KMS-11 (cell line): Measurements from ENCODE around the gene FN3KRP.
"Not testable (repeated sequence)": the region's sequence is repeated elsewhere in the genome, so short reads cannot be mapped to it uniquely, and the experiment has no call there.

ENCODE experiments used
- H2AFZ ChIP-seq: fragments of 200-600 bp; sonication (generic); 2 replicates; pipeline ENCODE4 v1.6.1; 2016; ENCODE audit warnings: antibody characterized with exemption, mixed run types, low read depth
- H3K27ac ChIP-seq: fragments of 200-600 bp; sonication (generic); 2 replicates; pipeline ENCODE4 v1.6.1; 2016; ENCODE audit warnings: mild to moderate bottlenecking, mixed run types
- H3K27me3 ChIP-seq: fragments of 200-600 bp; sonication (generic); 2 replicates; pipeline ENCODE4 v1.6.1; 2017; ENCODE audit warnings: mild to moderate bottlenecking, low read depth, mixed run types, moderate library complexity; ENCODE audit not compliant: insufficient read depth
- H3K36me3 ChIP-seq: fragments of 200-600 bp; sonication (generic); 2 replicates; pipeline ENCODE4 v1.6.1; 2017; ENCODE audit warnings: mild to moderate bottlenecking, mixed run types; ENCODE audit not compliant: insufficient read depth
- H3K4me1 ChIP-seq: fragments of 200-600 bp; sonication (generic); 2 replicates; pipeline ENCODE4 v1.6.1; 2016; ENCODE audit warnings: mild to moderate bottlenecking, low read depth, mixed run types; ENCODE audit not compliant: poor library complexity, severe bottlenecking
- H3K4me2 ChIP-seq: fragments of 200-600 bp; sonication (generic); 2 replicates; pipeline ENCODE4 v1.7.0; 2016; ENCODE audit warnings: mild to moderate bottlenecking, mixed run types
- H3K4me3 ChIP-seq: fragments of 200-600 bp; sonication (generic); IDR thresholded peaks from 2 replicates; pipeline ENCODE4 v1.6.1; 2017; ENCODE audit warnings: low read depth, low read length, mixed read lengths; ENCODE audit not compliant: insufficient read depth
- H3K79me2 ChIP-seq: fragments of 200-600 bp; sonication (generic); 2 replicates; pipeline ENCODE4 v1.6.1; 2016; ENCODE audit warnings: low read depth, mixed run types; ENCODE audit not compliant: insufficient read depth
- H3K9ac ChIP-seq: fragments of 200-600 bp; sonication (generic); 2 replicates; pipeline ENCODE4 v1.6.1; 2016; ENCODE audit warnings: mild to moderate bottlenecking, mixed run types
- H4K20me1 ChIP-seq: fragments of 200-600 bp; sonication (generic); 2 replicates; pipeline ENCODE4 v1.6.1; 2016; ENCODE audit warnings: mild to moderate bottlenecking, mixed run types; ENCODE audit not compliant: insufficient read depth
- TF ChIP-seq, protein P1 (sequence below): fragments of 200-600 bp; sonication (generic); conservative IDR thresholded peaks from 2 replicates; pipeline ENCODE4 v1.6.1; 2017; ENCODE audit warnings: low read depth, mild to moderate bottlenecking, antibody characterized with exemption, low read length, moderate library complexity, mixed read lengths

FN3KRP gene

GRCh38 chr17:82772026-82772425, 55.5 kb downstream of the FN3KRP start:
- H3K36me3 ChIP-seq, result peaks cover 2% of the 10 kb centered on the region; the same call in 1 of the 2 replicates
- H3K79me2 ChIP-seq, result no peaks in the 10 kb centered on the region
- TF ChIP-seq, protein P1, sequence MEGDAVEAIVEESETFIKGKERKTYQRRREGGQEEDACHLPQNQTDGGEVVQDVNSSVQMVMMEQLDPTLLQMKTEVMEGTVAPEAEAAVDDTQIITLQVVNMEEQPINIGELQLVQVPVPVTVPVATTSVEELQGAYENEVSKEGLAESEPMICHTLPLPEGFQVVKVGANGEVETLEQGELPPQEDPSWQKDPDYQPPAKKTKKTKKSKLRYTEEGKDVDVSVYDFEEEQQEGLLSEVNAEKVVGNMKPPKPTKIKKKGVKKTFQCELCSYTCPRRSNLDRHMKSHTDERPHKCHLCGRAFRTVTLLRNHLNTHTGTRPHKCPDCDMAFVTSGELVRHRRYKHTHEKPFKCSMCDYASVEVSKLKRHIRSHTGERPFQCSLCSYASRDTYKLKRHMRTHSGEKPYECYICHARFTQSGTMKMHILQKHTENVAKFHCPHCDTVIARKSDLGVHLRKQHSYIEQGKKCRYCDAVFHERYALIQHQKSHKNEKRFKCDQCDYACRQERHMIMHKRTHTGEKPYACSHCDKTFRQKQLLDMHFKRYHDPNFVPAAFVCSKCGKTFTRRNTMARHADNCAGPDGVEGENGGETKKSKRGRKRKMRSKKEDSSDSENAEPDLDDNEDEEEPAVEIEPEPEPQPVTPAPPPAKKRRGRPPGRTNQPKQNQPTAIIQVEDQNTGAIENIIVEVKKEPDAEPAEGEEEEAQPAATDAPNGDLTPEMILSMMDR, result no peak
- H2AFZ ChIP-seq, result no peak overlapping the region
- H3K27me3 ChIP-seq, result no peaks in the 10 kb centered on the region
- H4K20me1 ChIP-seq, result no peaks in the 10 kb centered on the region
- H3K9ac ChIP-seq, result no peak overlapping the region
- H3K4me1 ChIP-seq, result no peaks in the 10 kb centered on the region
- no peak overlapping the region for H3K4me2 ChIP-seq
- no peak overlapping the region for H3K4me3 ChIP-seq
- H3K27ac ChIP-seq, result no peak overlapping the region

DNA sequence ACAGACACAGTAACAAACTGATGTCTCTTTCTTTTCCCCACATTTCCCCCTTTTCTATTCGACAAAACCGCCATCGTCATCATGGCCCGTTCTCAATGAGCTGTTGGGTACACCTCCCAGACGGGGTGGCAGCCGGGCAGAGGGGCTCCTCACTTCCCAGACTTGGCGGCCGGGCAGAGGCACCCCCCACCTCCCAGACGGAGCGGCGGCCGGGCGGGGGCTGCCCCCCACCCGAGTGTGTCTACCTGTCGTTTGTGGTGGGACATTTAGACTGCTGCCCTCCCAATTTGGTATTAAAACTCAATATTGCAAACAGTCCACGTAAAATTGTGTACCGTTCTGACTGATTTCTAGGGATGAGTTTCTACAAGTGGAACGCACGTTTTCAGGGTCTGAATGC, 58.0 kb downstream of the FN3KRP start:
- not testable (repeated sequence) for H3K27ac ChIP-seq, H3K4me3 ChIP-seq, H3K36me3 ChIP-seq, H3K79me2 ChIP-seq, H4K20me1 ChIP-seq, H3K4me1 ChIP-seq, H3K4me2 ChIP-seq, H3K27me3 ChIP-seq, H3K9ac ChIP-seq, H2AFZ ChIP-seq

DNA sequence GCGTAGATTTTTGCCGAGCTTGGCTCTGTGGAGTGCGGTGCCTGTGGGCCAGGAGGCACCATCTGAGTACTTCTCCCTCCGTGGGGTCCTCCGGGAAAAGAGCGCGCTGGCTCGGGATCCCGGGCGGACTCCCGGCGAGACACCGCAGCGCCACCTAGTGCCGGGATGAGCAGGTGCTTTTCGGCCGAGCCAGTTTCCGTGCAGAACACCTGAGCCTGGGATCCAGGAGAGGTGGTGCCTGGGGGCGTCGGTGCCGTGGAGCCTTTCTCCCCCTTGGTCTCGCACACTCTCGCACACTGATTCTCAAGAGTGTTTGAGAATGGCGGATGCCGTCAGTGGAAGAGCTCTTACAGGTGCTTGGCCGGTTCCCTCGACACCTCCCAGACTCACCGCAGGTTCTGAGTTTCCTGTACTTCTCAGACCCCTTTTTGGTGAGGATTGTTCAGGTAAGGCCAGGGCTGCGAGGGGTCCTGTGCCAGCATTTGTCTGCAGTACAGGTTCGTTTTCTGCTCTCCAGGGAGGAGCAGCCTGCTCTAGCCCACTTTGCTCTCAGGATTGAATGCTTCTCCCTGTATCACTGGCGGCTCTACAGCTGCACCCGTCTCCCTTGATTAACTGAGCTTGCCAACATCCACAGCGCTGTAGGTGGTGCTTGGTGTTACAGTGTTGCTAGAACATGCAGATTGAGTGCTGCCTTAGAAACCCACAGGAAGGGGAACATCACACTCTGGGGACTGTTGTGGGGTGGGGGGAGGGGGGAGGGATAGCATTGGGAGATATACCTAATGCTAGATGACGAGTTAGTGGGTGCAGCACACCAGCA, 58.7 kb downstream of the FN3KRP start:
- Histone ChIP-seq H3K36me3 (no peaks in the 10 kb centered on the region), H2AFZ (no peak overlapping the region), H3K27ac (no peak overlapping the region), H3K4me1 (no peaks in the 10 kb centered on the region), H3K4me2 (no peak overlapping the region), H3K79me2 (no peaks in the 10 kb centered on the region), H3K4me3 (no peak overlapping the region), H3K27me3 (no peaks in the 10 kb centered on the region), H3K9ac (no peak overlapping the region), H4K20me1 (no peaks in the 10 kb centered on the region)
- TF ChIP-seq, protein P1, result peak; percentile 68

- TF ChIP-seq, protein P1, result no peak
- H3K79me2 ChIP-seq, result no peaks in the 10 kb centered on the region
- H3K4me3 ChIP-seq, result no peak overlapping the region
- H3K4me1 ChIP-seq, result no peaks in the 10 kb centered on the region
- H3K36me3 ChIP-seq, result no peaks in the 10 kb centered on the region
- H3K9ac ChIP-seq, result no peak overlapping the region
- H3K27ac ChIP-seq, result no peak overlapping the region
- H3K27me3 ChIP-seq, result no peaks in the 10 kb centered on the region
- no peak overlapping the region for H3K4me2 ChIP-seq
- H4K20me1 ChIP-seq, result no peaks in the 10 kb centered on the region
- H2AFZ ChIP-seq, result no peak overlapping the region
Measured at GRCh38 chr17:82776454-82776853, 59.9 kb downstream of the FN3KRP start.
